GM23338 (cell line): ENCODE data around the gene SALL2. TPM values are rescaled to one million over a fixed set of nuclear protein-coding genes. Genes with fewer than 3 reads are reported as not detected.

ENCODE experiments used
- ATAC-seq: fragments of 200-7000 bp; cut with Tn5 transposase; 3 replicates; pipeline ENCODE4 v1.9.1; 2020
- DNase-seq: peaks from one replicate; pipeline ENCODE4 v3.0.0-alpha.2; 2015; ENCODE audit warnings: low spot score
- H2AFZ ChIP-seq: fragments of 200-600 bp; sonication (generic); 2 replicates; pipeline ENCODE4 v1.8.0; 2016; ENCODE audit warnings: antibody characterized with exemption, mild to moderate bottlenecking, moderate library complexity
- H3F3A ChIP-seq: fragments of 200-600 bp; sonication (generic); replicated peaks from 2 replicates; pipeline ENCODE4 v1.8.0; 2017; ENCODE audit warnings: antibody characterized with exemption, mixed run types, low read depth
- H3K27ac ChIP-seq: fragments of 200-600 bp; sonication (generic); 2 replicates; pipeline ENCODE4 v1.6.1; 2016; ENCODE audit warnings: low read depth
- H3K27me3 ChIP-seq: fragments of 200-600 bp; sonication (generic); 2 replicates; pipeline ENCODE4 v1.8.0; 2016; ENCODE audit warnings: mild to moderate bottlenecking, mixed run types, moderate library complexity; ENCODE audit not compliant: insufficient read depth
- H3K36me3 ChIP-seq: fragments of 200-600 bp; sonication (generic); 2 replicates; pipeline ENCODE4 v1.8.0; 2016; ENCODE audit warnings: mild to moderate bottlenecking; ENCODE audit not compliant: insufficient read depth
- H3K4me1 ChIP-seq: fragments of 200-600 bp; sonication (generic); 2 replicates; pipeline ENCODE4 v1.8.0; 2016; ENCODE audit warnings: mild to moderate bottlenecking, moderate library complexity; ENCODE audit not compliant: insufficient read depth
- H3K4me2 ChIP-seq: fragments of 200-600 bp; sonication (generic); 2 replicates; pipeline ENCODE4 v1.7.1; 2017; ENCODE audit warnings: mixed run types
- H3K4me3 ChIP-seq: fragments of 200-600 bp; sonication (generic); 2 replicates; pipeline ENCODE4 v1.6.1; 2016; ENCODE audit warnings: mixed run types
- H3K79me2 ChIP-seq: fragments of 200-600 bp; sonication (generic); replicated peaks from 2 replicates; pipeline ENCODE4 v1.8.0; 2017; ENCODE audit warnings: mild to moderate bottlenecking; ENCODE audit not compliant: insufficient read depth
- H3K9me2 ChIP-seq: fragments of 200-600 bp; sonication (generic); 2 replicates; pipeline ENCODE4 v1.8.0; 2017; ENCODE audit not compliant: insufficient read depth
- H4K20me1 ChIP-seq: fragments of 200-600 bp; sonication (generic); replicated peaks from 2 replicates; pipeline ENCODE4 v1.8.0; 2017; ENCODE audit warnings: mild to moderate bottlenecking; ENCODE audit not compliant: insufficient read depth
- H3K27ac Mint-ChIP-seq: 2 replicates; pipeline ENCODE4 v1.8.0; 2020; ENCODE audit warnings: inconsistent platforms, mild to moderate bottlenecking, moderate library complexity, mixed read lengths
- H3K27me3 Mint-ChIP-seq: 3 replicates; pipeline ENCODE4 v1.8.0; 2022; ENCODE audit warnings: low read depth, mild to moderate bottlenecking, moderate library complexity, mixed read lengths, inconsistent platforms; ENCODE audit not compliant: insufficient read depth, poor library complexity
- H3K36me3 Mint-ChIP-seq: 3 replicates; pipeline ENCODE4 v1.8.0; 2021; ENCODE audit warnings: low read depth, mild to moderate bottlenecking, inconsistent platforms, moderate library complexity, mixed read lengths
- H3K4me1 Mint-ChIP-seq: 3 replicates; pipeline ENCODE4 v1.8.0; 2020; ENCODE audit warnings: mild to moderate bottlenecking, inconsistent platforms, mixed read lengths
- H3K4me3 Mint-ChIP-seq: 3 replicates; pipeline ENCODE4 v1.8.0; 2021; ENCODE audit warnings: moderate library complexity, mild to moderate bottlenecking, inconsistent platforms, mixed read lengths
- H3K9me3 Mint-ChIP-seq: 3 replicates; pipeline ENCODE4 v1.8.0; 2020; ENCODE audit warnings: moderate library complexity, mild to moderate bottlenecking, inconsistent platforms, mixed read lengths
- CREB1 ChIP-seq: fragments of 250-450 bp; sonication (Bioruptor Pico); IDR thresholded peaks from 2 replicates; pipeline ENCODE4 v1.5.0; 2020; ENCODE audit warnings: low read depth, mild to moderate bottlenecking, moderate library complexity
- EZH2 ChIP-seq: fragments of 200-600 bp; sonication (generic); IDR thresholded peaks from one replicate; pipeline ENCODE4 v1.8.0; 2017; ENCODE audit warnings: antibody characterized with exemption, mild to moderate bottlenecking, low read depth; ENCODE audit not compliant: unreplicated experiment
- EZH2phosphoT487 ChIP-seq: fragments of 200-600 bp; sonication (generic); IDR thresholded peaks from one replicate; pipeline ENCODE4 v1.8.1; 2018; ENCODE audit warnings: antibody characterized with exemption; ENCODE audit not compliant: unreplicated experiment
- JUNB ChIP-seq: IDR thresholded peaks from one replicate; pipeline ENCODE4 v1.6.1; 2016; ENCODE audit warnings: antibody characterized with exemption; ENCODE audit not compliant: unreplicated experiment
- NANOG ChIP-seq: IDR thresholded peaks from 2 replicates; pipeline ENCODE4 v1.6.1; 2016; ENCODE audit warnings: antibody characterized with exemption, borderline replicate concordance
- POLR2AphosphoS5 ChIP-seq: IDR thresholded peaks from 2 replicates; pipeline ENCODE4 v1.6.1; 2016; ENCODE audit warnings: antibody characterized with exemption, low read depth
- STAT1 ChIP-seq: IDR thresholded peaks from one replicate; pipeline ENCODE4 v1.6.1; 2016; ENCODE audit warnings: antibody characterized with exemption; ENCODE audit not compliant: unreplicated experiment
- ZNF114 ChIP-seq: fragments of 250-450 bp; sonication (Bioruptor Pico); IDR thresholded peaks from 2 replicates; pipeline ENCODE4 v1.5.0; 2020; ENCODE audit warnings: mild to moderate bottlenecking, moderate library complexity
- ZNF331 ChIP-seq: fragments of 250-450 bp; sonication (Bioruptor Pico); IDR thresholded peaks from 2 replicates; pipeline ENCODE4 v1.5.0; 2020; ENCODE audit warnings: low read depth, mild to moderate bottlenecking, moderate library complexity
- ZNF462 ChIP-seq: fragments of 250-450 bp; sonication (Bioruptor Pico); IDR thresholded peaks from 2 replicates; pipeline ENCODE4 v1.5.0; 2020; ENCODE audit warnings: mild to moderate bottlenecking, moderate library complexity
- polyA plus RNA-seq: library from polyadenylated mRNA; unstranded; fragments of >200 nt; fragmentation: Nextera tagmentation; extraction: Ambion mirVana; gene quantifications from 2 replicates; pipeline ENCODE4 v1.2.1, GENCODE V29; 2016
- total RNA-seq: library from RNA; depleted of rRNA; stranded (reverse); fragments of >200 nt; shearing (Covaris generic); gene quantifications from 2 replicates; pipeline ENCODE4 v1.2.3, GENCODE V29; 2014
- TF ChIP-seq, protein P1 (sequence below), 2 experiments: fragments of 200-600 bp in 1 of 2; sonication (generic) in 1 of 2; conservative IDR thresholded peaks; 2 replicates each; pipeline versions ENCODE4 v1.5.1 to v1.6.1; 2016 to 2017; ENCODE audit warnings: antibody characterized with exemption in 2 of 2, low read depth in 2 of 2, mild to moderate bottlenecking in 2 of 2, moderate library complexity in 1 of 2
- TF ChIP-seq, protein P2 (sequence below): IDR thresholded peaks from one replicate; pipeline ENCODE4 v1.6.1; 2018; ENCODE audit warnings: antibody characterized with exemption; ENCODE audit not compliant: unreplicated experiment
- TF ChIP-seq, protein P3 (sequence below): IDR thresholded peaks from 2 replicates; pipeline ENCODE4 v1.6.1; 2016; ENCODE audit warnings: antibody characterized with exemption

SALL2 gene
- total and polyA plus RNA-seq, 2 experiments from 2014 or later: 121 to 281 TPM

DNA sequence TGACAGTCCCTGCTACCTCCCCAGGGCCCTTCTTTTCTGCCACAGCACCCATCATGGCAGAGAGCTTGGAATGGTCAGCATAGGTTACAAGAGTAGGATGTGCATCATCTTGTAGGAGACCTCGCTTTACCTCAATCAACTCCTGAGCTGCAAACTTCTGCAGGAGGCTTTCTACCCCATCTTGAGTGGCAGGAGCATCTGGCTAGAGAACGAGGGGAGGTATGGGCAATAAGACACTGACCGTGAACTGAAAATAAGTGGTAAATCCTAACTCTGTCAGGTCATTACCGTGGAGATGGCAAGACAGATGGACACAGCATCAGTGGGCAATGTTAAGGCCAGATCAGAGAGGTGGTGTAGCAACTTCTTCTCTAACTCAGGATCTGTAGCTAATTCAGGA lies 22.8 kb downstream of the SALL2 start:
- no peaks in the 10 kb centered on the region for H3K9me3 Mint-ChIP-seq
- H3K4me3 Mint-ChIP-seq: no peak overlapping the region
- Histone ChIP-seq H3K4me1 (peaks cover 19% of the 10 kb centered on the region), H3K9me2 (no peaks in the 10 kb centered on the region), H4K20me1 (peaks cover 7% of the 10 kb centered on the region; the same call in 1 of the 2 replicates), H3K4me2 (no peak overlapping the region), H3F3A (peaks cover 15% of the 10 kb centered on the region; the same call in 1 of the 2 replicates), H3K27me3 (no peaks in the 10 kb centered on the region), H3K4me3 (no peak overlapping the region), H3K79me2 (peaks cover 61% of the 10 kb centered on the region), H3K27ac (peak overlapping the region; percentile 43), H3K36me3 (peaks cover 47% of the 10 kb centered on the region), H2AFZ (no peak overlapping the region)
- ATAC-seq (no peak), DNase-seq (no peak)
- peaks cover 83% of the 10 kb centered on the region for H3K36me3 Mint-ChIP-seq
- peaks cover 5% of the 10 kb centered on the region for H3K27me3 Mint-ChIP-seq
- H3K4me1 Mint-ChIP-seq: peaks cover 33% of the 10 kb centered on the region
- TF ChIP-seq ZNF114 (CRISPR knock-in tag) (no peak), EZH2phosphoT487 (no peak), ZNF462 (CRISPR knock-in tag) (no peak), CREB1 (CRISPR knock-in tag) (no peak), ZNF331 (no peak), EZH2 (no peak), JUNB (no peak), NANOG (no peak), STAT1 (no peak), POLR2AphosphoS5 (no peak)
- TF ChIP-seq, protein P1, sequence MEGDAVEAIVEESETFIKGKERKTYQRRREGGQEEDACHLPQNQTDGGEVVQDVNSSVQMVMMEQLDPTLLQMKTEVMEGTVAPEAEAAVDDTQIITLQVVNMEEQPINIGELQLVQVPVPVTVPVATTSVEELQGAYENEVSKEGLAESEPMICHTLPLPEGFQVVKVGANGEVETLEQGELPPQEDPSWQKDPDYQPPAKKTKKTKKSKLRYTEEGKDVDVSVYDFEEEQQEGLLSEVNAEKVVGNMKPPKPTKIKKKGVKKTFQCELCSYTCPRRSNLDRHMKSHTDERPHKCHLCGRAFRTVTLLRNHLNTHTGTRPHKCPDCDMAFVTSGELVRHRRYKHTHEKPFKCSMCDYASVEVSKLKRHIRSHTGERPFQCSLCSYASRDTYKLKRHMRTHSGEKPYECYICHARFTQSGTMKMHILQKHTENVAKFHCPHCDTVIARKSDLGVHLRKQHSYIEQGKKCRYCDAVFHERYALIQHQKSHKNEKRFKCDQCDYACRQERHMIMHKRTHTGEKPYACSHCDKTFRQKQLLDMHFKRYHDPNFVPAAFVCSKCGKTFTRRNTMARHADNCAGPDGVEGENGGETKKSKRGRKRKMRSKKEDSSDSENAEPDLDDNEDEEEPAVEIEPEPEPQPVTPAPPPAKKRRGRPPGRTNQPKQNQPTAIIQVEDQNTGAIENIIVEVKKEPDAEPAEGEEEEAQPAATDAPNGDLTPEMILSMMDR (conservative IDR thresholded peaks at IDR 0.05; ENCODE audit: low read depth in 2 of 2): no peak
- TF ChIP-seq, protein P2, sequence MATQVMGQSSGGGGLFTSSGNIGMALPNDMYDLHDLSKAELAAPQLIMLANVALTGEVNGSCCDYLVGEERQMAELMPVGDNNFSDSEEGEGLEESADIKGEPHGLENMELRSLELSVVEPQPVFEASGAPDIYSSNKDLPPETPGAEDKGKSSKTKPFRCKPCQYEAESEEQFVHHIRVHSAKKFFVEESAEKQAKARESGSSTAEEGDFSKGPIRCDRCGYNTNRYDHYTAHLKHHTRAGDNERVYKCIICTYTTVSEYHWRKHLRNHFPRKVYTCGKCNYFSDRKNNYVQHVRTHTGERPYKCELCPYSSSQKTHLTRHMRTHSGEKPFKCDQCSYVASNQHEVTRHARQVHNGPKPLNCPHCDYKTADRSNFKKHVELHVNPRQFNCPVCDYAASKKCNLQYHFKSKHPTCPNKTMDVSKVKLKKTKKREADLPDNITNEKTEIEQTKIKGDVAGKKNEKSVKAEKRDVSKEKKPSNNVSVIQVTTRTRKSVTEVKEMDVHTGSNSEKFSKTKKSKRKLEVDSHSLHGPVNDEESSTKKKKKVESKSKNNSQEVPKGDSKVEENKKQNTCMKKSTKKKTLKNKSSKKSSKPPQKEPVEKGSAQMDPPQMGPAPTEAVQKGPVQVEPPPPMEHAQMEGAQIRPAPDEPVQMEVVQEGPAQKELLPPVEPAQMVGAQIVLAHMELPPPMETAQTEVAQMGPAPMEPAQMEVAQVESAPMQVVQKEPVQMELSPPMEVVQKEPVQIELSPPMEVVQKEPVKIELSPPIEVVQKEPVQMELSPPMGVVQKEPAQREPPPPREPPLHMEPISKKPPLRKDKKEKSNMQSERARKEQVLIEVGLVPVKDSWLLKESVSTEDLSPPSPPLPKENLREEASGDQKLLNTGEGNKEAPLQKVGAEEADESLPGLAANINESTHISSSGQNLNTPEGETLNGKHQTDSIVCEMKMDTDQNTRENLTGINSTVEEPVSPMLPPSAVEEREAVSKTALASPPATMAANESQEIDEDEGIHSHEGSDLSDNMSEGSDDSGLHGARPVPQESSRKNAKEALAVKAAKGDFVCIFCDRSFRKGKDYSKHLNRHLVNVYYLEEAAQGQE: no peak
- TF ChIP-seq, protein P3, sequence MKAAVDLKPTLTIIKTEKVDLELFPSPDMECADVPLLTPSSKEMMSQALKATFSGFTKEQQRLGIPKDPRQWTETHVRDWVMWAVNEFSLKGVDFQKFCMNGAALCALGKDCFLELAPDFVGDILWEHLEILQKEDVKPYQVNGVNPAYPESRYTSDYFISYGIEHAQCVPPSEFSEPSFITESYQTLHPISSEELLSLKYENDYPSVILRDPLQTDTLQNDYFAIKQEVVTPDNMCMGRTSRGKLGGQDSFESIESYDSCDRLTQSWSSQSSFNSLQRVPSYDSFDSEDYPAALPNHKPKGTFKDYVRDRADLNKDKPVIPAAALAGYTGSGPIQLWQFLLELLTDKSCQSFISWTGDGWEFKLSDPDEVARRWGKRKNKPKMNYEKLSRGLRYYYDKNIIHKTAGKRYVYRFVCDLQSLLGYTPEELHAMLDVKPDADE: no peak
- peak overlapping the region; percentile 10; the same call in 1 of the 2 replicates for H3K27ac Mint-ChIP-seq
